ENCODE measurements around the gene XXYLT1. TPM values are rescaled to one million over a fixed set of nuclear protein-coding genes. Genes with fewer than 3 reads are reported as not detected.

Gene XXYLT1
- total and polyA plus RNA-seq, 9 of the 15 experiments (the other 6 are each of a cell fraction or from before 2014, with no cell fraction given), result 1.9 to 18.9 (median 15.0) TPM

DNA sequence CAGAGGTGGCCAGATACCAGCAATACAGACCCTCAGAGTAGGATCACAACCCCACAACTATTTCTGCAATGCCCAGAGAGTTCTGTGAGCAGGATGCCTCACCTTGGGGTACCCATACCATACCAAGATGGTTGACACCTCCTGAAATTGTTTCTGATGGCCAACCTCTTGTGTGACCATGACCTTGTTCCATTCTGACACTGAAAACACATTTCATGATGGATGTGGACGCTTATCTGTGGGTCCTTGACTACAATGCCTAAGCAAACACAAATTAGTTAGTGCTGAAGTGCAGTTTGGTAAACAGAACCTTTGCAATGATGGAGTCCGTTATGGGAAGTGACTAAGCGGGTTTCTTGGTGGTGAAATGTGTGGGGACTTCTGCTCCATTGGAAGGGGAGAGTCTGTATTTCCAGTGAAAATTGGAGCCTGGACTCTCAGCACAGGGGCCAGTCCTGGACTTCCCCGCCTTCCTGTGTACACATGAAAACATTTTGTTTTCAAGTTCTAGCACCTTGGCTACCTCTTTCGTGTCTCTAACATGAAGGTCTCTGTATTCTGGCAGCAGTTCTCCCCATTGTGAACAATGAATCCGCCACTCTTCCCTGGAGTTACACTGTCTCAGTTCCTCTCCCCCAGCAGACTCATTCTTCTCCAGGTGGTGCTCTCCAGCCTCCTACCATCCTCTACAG lies 106.2 kb downstream of the XXYLT1 start (continued):
- TF ChIP-seq POLR3A (IDR thresholded peaks at IDR 0.05; ENCODE audit: borderline replicate concordance, extremely low read depth, insufficient read depth, insufficient read length) (no peak), ZNF23 (CRISPR knock-in tag; IDR thresholded peaks at IDR 0.05) (no peak), HEY1 (CRISPR knock-in tag; IDR thresholded peaks at IDR 0.05; ENCODE audit: borderline replicate concordance) (no peak), CTBP1 (IDR thresholded peaks at IDR 0.05; ENCODE audit: borderline replicate concordance) (peak; percentile 72), ZNF764 (CRISPR knock-in tag; IDR thresholded peaks at IDR 0.05; ENCODE audit: low read depth) (no peak), RBM14 (IDR thresholded peaks at IDR 0.05; ENCODE audit: borderline replicate concordance, insufficient read depth, low read depth, low read length) (no peak), ZNF561 (CRISPR knock-in tag; conservative IDR thresholded peaks at IDR 0.05) (0 out of 2 replicates have a peak, but pooled peaks have one; percentile 19), YBX1 (IDR thresholded peaks at IDR 0.05) (no peak), POLR2B (IDR thresholded peaks at IDR 0.05; ENCODE audit: low read depth, partially characterized antibody) (no peak), RBM25 (IDR thresholded peaks at IDR 0.05; ENCODE audit: low read depth, low read length, severe bottlenecking) (no peak), ZNF282 (CRISPR knock-in tag; IDR thresholded peaks at IDR 0.05) (no peak), PHB (CRISPR knock-in tag; IDR thresholded peaks at IDR 0.05) (no peak), FOXK2 (conservative IDR thresholded peaks at IDR 0.05 in 1 of 2, IDR thresholded peaks at IDR 0.05 in 1 of 2; ENCODE audit: low read depth in 2 of 2) (peak in 1 of 2 experiments; percentile 41; a peak in 1 of 4 replicates), ZNF644 (tag; IDR thresholded peaks at IDR 0.05; ENCODE audit: low read depth) (0 out of 2 replicates have a peak, but pooled peaks have one; percentile 34), KAT7 (CRISPR knock-in tag; IDR thresholded peaks at IDR 0.05; ENCODE audit: borderline replicate concordance) (no peak), BCL6 (CRISPR knock-in tag; IDR thresholded peaks at IDR 0.05) (no peak)
- TF ChIP-seq, protein P1, sequence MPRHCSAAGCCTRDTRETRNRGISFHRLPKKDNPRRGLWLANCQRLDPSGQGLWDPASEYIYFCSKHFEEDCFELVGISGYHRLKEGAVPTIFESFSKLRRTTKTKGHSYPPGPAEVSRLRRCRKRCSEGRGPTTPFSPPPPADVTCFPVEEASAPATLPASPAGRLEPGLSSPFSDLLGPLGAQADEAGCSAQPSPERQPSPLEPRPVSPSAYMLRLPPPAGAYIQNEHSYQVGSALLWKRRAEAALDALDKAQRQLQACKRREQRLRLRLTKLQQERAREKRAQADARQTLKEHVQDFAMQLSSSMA (CRISPR knock-in tag; IDR thresholded peaks at IDR 0.05), result no peak
- TF ChIP-seq, protein P2, sequence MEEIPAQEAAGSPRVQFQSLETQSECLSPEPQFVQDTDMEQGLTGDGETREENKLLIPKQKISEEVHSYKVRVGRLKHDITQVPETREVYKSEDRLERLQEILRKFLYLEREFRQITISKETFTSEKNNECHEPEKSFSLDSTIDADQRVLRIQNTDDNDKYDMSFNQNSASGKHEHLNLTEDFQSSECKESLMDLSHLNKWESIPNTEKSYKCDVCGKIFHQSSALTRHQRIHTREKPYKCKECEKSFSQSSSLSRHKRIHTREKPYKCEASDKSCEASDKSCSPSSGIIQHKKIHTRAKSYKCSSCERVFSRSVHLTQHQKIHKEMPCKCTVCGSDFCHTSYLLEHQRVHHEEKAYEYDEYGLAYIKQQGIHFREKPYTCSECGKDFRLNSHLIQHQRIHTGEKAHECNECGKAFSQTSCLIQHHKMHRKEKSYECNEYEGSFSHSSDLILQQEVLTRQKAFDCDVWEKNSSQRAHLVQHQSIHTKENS (CRISPR knock-in tag; IDR thresholded peaks at IDR 0.05), result no peak

Measured in K562 (cell line).